Spleen (tissue), 7 donors: Measurements from ENCODE around the gene OVOL3.

Experiments
- POLR2A ChIP-seq, 3 donors: fragments of 450-650 bp; IDR thresholded peaks; one replicate each; pipeline ENCODE4 v1.5.1; 2017; ENCODE audit warnings: antibody characterized with exemption in 3 of 3, mild to moderate bottlenecking in 1 of 3
- TF ChIP-seq, protein P1 (sequence below), 11 experiments: fragments of 200-600 bp in 7 of 11; fragments of 450-650 bp in 4 of 11; sonication (generic) in 4 of 11; IDR thresholded peaks in 8 of 11; conservative IDR thresholded peaks in 3 of 11; 1 replicate in 7 of 11; 2 replicates in 4 of 11; pipeline versions ENCODE4 v1.4.0 to v1.8.0; 2016 to 2021; ENCODE audit warnings: antibody characterized with exemption in 11 of 11, inconsistent platforms in 4 of 11, mild to moderate bottlenecking in 1 of 11
- donor health status: DM: no; HTN: no; CAD: no; lungs with moderate emphysema.
- donor health status: DM: no; HTN: no; CAD: no.
- donor health status: DM: no; HTN: no; CAD: no.

DNA sequence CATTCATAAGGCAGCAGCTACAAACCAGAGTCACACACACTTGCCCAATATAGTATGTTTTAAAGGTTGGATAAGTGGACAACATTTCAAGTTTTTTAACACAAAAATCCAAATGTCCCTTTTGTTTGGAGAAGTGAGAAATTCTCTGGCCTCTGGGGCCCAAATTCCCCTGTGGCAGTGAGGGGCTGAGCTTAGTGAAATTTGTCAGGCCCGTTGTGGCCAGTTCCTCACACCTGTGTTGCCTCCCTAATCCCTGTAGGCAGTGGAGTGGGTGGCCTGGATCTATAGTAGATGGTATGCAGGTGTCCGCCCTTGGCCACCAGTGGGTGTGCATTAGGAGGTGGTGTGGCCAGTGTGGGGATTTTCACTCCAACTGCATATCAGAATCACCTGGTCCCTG, 49.6 kb upstream of the OVOL3 start:
- TF ChIP-seq, protein P1, sequence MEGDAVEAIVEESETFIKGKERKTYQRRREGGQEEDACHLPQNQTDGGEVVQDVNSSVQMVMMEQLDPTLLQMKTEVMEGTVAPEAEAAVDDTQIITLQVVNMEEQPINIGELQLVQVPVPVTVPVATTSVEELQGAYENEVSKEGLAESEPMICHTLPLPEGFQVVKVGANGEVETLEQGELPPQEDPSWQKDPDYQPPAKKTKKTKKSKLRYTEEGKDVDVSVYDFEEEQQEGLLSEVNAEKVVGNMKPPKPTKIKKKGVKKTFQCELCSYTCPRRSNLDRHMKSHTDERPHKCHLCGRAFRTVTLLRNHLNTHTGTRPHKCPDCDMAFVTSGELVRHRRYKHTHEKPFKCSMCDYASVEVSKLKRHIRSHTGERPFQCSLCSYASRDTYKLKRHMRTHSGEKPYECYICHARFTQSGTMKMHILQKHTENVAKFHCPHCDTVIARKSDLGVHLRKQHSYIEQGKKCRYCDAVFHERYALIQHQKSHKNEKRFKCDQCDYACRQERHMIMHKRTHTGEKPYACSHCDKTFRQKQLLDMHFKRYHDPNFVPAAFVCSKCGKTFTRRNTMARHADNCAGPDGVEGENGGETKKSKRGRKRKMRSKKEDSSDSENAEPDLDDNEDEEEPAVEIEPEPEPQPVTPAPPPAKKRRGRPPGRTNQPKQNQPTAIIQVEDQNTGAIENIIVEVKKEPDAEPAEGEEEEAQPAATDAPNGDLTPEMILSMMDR (IDR thresholded peaks at IDR 0.05 in 8 of 11, conservative IDR thresholded peaks at IDR 0.05 in 3 of 11), result no peak
- TF ChIP-seq POLR2A (IDR thresholded peaks at IDR 0.05), result no peak
